Umbilical cord (tissue), 2 donors: ENCODE results near the gene PDGFD. TPM values are rescaled to one million over a fixed set of nuclear protein-coding genes. Genes with fewer than 3 reads are reported as not detected.

Source experiments
- DNase-seq: peaks from one replicate; pipeline ENCODE4 v3.0.0-alpha.2; 2015; ENCODE audit warnings: low spot score
- total RNA-seq: library from RNA; depleted of rRNA; stranded (reverse); fragments of >200 nt; gene quantifications from one replicate; pipeline ENCODE4 v1.2.3, GENCODE V29; 2014; ENCODE audit warnings: low replicate concordance; ENCODE audit not compliant: insufficient read depth

The PDGFD gene
- total RNA-seq, 1 donor from 2014 or later: 8.2 TPM

DNA sequence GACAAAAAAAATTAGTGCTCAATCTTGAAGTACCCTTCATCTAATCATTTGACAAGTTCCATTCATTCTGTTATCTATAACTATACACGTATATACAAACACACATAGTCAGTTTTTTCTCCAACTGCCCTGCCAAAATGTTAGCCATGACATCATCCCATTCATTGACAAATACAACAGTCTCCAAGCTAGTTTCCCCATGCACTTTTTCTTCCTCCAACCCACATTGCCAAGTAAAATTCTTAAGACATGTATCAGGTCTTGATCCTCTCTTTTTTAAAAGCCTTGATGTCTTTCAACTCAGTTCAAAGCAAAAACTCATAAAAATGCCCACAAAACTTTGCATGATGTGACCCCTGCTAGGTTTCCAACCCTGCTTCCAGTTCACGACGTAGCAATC lies 69.4 kb downstream of the PDGFD start:
- DNase-seq: peak; percentile 19

DNA sequence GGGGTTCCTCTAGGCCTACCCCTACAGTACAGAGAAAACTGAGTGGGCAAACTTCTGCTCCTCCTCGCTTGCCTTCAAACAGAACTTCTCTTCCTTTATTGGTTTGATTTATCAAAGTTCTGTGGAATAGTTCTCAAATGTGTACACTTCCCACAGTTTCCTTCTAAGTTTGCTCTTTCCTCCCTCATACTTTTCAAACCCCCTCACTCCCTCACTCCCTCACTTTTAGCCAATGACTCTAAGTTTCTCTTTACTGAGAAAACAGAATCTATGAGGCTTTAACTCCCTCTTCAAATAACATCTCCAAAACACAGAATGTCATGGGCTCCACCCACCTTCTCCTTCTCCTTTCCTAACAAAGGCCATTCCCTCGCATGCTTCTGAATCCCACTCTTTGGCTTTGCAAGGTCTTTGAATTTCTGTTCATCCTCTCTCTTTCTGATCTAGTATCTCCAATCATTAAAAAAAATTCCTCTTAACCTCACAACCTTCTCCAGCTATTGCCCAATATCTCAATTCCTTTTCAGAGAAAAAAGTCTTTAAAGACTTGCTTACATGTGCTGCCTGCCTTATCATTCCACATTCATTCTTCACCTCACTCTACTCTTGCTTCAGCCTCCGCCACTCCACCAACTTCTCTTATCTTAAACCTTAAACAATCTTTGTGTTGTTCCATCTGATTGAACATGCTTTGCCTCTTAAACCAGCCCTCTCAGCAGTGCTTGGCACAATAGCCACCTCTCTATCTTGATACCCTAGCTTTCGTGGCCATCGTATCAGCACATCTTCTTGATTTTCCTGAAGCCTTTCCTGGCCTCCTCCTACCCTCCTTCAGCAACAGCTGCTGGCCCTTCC lies 70.3 kb downstream of the PDGFD start:
- no peak for DNase-seq

DNA sequence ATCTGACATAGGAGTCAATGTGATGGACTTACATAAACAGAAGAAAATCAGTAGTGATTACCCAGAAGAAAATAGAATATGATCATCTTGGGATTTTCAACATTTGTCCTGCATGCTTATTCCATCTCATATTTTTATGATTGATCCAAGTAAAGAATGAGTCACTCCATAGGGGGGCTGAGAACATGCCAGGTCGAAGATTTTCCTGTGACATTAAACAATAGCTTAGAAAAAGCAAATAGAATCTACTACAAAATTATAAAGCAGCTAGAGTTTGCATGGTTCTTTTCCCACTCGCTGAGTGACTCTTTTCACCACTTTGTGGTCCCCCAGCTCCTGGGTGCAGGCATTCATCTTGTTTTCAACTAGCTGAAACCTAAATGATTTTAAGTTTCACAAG lies 71.2 kb downstream of the PDGFD start:
- no peak for DNase-seq

DNA sequence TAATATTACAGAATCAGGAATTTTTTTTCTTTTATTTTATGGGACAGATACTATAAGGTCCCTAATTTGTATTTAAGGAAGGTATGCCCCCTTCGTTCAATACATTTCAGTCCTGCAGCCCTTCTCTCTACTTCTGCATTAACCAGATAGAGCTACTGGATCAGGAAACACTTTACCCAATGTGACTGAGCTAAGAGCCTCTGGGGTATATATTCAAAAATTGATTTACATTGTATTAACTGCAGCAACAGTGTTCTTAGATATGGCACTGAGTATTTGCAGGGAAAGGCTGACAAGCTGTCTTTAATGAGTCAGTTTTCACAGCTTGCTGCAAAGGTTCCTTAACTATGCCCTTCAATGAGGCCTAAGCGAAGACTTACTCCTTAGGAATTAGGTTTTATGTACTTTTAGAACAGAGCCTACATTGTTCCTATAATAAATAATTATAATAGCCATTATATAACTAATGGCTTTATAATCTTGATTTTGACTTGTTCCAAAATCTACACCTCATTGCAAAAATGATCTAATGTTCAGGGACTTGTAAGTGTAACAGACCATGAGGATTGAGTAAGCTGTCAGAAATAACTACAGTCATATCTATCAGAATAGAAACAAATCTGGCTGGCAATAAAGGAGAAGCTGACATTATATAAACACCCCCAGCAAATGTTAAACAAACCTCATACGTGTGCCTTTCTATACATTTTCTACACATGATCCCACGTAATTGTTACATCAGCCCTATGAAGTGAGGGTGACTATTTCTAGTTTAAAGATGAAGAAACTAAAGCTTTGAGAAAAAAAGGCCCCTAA lies 72.5 kb downstream of the PDGFD start:
- no peak for DNase-seq

DNA sequence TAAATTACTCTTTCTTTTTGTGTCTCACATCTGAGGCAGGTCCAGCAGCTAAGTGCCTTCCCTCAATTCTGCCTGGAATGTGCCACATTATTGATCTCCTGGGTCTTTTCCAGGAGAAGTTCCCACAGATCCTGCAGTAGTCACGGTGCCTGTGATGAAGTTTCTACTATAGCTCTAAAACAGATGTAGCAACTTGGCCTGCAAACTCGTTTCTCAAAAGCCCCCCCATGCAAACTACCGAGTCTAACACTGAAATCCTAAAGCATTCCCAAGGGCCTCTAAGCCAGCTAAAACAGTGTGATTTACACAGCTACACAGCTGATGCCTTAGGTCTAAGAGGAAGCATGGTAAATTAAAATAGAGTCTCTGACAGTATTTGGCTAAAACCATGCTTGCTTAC lies 73.2 kb downstream of the PDGFD start:
- no peak for DNase-seq

DNA sequence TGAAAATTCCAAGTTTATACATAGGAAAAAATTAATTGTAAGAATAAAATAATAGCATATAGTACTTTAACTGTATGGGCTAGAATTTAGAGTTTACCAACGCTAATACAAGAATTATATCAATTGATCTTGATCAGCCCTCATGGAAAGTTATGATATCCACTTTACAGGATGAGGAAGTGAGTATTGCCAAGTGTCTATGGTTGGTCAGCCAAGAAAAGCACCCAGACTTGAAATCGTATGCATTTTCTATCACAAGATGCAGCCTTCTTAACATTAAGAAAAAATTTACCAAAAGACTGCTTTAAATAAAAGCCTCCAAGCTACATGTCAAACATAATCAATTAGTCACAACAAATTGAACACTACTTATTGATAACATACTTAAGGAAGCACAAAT lies 74.5 kb downstream of the PDGFD start:
- DNase-seq: no peak

DNA sequence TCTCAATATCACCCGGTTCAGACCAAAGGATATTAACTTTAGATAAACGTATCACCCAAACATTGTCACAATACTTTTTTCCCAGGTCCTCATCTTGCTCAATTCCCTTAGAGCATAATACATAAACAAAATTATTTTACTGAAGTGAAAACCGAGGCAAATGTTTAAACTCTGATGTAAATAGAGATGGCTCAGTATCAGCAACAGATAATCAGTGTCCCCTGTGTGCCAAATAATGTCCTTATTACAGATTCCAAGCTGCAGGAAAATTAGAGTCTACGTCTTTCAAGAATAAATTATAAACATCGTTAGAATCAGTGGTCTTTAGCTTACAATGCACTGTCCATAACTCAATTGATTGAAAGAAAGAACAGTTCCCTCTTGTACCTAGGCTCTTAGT lies 77.3 kb downstream of the PDGFD start:
- no peak for DNase-seq

DNA sequence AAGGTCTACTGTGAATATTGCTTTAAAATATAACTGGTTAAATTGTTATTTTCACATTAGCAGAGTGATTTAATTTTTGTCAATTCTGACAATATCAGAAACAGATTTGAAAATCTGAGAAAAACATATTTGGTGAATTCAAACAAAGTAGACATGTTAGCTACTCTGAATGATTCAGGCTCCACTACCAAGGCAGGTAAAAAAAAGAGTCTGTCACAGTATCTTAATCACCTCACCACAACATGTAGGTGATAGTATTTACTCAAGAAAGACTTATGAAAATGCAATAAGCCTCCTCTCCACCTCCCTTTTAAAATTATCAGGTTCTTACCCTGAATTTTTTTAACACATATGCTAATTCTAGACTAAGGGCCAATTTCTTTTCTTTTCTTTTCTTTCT lies 85.0 kb downstream of the PDGFD start:
- DNase-seq: no peak

DNA sequence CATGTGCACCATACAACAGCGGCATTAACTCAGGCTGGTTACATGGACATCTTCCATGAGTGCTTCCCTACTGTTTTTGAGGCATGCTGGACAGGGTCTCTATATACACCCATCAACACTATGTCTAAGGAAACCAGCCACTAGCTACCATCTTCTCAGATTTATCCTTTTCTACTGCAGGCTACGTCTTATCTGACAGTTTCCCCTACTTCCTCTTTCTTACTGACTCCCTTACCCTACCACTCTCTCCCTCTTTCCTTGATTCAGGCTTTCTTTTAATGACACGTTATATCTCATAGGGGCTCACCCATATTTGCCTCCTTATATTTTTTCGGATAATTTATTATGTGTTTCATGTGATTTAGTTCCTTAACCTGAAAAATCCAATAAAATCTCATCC lies 85.7 kb downstream of the PDGFD start:
- DNase-seq: no peak

DNA sequence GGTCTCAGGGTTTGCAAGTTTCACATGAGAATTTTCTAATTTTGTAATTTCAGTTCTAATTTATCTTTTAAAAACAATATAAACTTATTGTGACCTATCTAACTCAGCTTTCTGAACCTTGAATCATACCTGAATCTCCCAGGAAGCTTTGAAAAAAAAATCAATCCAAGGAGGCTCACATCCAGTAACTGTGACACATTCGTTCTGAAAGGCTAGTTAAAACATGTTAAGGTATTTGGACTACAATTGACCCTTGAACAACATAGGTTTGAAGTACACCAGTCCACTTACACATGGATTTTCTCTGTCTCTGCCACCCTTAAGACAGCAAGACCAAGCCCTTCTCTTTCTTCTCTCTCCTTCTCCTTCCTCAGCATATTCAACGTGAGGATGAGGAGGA lies 87.5 kb downstream of the PDGFD start:
- peak; percentile 15 for DNase-seq

DNA sequence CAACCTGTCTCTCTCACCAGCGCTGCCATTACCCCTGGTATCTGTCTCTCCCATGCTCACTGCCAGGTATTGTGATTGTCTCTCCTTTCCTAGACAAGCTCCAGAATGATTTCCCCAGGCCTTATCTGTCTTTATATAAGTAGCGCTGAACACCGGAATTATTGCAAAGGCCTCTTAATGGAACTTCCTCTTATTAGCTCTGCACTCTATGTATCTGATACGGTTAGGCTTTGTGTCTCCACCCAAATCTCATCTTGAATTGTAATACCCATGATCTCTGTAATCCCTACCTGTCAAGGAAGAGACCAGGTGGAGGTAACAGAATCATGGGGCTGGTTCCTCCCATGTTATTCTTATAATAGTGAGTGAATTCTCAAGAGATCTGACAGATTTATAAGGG lies 88.2 kb downstream of the PDGFD start:
- no peak for DNase-seq

DNA sequence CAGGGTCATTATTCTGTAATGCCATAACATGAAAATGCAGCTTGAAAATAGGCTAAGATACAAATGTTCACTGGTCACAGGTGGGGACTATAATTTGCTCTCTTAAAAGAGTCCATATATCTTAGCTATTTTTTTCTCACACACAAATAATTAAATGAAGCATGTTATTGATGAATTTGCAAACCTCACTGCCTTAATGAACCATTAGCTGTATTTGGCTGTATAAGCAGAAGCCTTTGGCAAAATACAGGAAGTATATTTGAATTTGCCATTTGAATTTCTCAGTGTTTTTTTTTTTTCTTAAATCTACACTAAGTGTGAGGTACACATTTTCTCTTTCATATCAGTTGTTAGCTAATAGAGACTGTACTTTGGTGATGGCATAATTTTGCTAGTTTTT lies 88.9 kb downstream of the PDGFD start:
- DNase-seq: no peak

DNA sequence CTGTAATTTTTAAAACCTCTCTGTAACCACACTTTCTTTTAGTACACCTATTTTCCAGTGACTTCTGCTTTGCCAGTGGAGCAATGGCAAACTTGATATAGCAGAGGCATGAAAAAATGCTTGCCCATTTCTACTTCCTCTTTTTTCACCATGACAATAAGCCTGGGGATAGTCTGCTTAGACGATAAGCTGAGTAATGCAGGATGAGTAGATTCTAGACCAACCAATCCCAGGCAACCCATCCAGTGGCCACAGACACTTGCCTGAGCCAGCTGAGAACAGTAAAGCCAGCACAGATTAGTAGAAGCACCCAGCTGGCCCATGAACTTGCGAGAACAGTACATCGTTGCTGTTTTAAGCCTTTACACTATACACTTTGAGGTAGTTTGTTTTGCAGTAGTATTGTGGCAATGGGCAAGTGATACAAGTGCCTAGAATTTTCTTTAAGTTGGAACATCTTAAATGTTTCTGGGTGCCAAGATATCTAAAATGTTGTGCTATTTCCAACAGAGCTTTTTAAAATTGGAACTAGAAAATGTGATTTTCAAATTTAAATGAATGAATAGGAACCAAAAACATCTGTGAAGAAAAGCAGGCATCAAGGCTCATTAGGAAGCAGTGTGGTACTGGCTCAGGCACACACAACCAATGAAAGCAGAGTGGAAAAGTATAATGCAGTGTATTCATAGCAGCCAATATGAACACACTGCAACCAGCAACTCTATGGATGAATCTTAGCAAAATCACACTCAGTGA lies 89.8 kb downstream of the PDGFD start:
- DNase-seq: peak; percentile 29

DNA sequence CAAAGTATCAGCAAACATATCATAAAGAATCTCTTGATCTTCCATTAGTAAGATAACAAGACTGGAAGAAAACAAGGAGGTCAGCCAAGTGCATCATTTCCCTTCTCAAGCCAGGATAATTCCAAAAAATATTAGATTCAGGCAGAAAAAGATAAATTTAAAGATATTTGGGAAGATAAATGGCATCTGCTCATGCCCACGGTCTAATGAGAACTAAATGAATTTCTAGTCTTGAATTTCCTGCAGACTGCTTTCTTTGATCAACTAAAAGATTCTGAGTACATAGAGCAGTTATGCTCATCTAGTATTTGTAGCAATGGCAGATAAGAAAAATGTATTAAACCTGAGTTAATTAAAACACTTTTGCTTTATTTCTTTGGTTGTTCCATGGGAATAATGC lies 96.4 kb downstream of the PDGFD start:
- DNase-seq: no peak

DNA sequence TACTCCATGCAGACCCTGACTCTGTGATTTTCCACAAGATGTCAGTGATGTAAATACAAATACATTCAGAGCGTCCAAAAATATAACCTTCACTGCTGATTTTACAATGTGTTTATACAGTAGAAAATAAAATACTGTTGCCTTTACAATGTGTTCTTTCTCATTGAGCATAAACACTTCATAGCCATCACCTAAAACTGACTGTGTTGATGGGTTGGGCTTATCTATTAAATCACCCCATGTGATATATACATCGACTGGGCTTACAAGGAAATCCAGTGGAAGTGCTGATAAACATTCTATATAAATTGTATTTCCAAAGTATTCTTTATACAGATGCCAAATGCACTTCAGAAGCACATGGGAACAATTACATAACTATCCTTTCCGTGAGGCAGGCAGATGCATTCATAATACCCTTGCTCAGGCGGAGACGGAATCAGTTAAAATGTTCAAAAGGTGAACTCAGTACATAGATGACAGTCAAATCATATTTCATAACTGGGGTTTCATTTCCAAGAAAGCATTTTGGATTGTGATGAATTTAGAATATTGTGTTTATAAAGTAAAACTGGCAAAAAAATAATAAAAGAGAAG lies 99.8 kb downstream of the PDGFD start:
- DNase-seq: no peak

DNA sequence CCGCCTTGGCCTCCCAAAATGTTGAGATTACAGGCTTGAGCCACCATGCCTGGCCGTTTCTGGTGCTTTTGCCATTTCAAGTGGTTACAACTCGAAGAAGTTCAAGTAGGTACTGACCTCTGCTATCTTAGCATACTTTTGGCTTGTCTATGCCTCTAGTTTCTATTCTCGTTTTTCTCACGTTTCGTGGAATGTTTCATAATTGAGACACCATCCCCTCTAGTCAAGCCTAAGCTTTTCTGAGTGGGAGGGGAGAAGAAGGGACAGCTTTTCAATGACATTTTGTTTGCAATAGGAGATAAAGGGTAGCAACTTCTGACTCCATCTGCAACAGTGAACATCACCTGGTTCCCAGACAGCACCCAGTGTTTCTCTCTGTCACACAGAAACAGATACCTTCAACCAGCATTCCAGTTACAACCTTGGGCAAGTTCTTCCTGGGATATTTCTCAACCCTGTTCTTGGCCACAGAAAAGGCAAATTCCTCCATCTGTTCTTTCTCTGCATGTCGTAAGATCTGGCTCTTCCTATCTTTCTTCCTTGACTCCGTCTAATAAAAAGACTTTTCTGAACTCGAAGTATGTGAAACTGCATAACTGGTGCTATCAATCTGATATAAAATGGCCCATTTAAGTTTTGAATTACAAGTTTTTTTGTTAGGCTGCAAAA lies 102.0 kb downstream of the PDGFD start:
- DNase-seq: peak; percentile 44

DNA sequence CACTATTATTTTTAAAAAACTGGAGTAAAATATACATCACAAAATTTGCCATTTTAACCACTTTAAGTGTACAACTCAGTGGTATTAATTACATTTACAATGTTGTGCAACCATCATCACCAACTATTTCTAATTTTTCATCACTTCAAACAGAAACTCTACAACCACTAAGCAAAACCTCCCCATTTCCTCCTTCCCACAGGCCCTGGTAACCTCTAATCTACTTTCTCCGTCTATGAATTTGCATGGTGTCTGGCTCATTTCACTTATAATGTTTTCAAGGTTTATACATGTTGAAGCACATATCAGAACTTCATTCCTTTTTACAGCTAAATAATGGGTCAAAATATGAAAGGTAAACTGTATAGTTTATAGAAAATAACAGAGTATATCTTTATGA lies 103.1 kb downstream of the PDGFD start:
- no peak for DNase-seq

DNA sequence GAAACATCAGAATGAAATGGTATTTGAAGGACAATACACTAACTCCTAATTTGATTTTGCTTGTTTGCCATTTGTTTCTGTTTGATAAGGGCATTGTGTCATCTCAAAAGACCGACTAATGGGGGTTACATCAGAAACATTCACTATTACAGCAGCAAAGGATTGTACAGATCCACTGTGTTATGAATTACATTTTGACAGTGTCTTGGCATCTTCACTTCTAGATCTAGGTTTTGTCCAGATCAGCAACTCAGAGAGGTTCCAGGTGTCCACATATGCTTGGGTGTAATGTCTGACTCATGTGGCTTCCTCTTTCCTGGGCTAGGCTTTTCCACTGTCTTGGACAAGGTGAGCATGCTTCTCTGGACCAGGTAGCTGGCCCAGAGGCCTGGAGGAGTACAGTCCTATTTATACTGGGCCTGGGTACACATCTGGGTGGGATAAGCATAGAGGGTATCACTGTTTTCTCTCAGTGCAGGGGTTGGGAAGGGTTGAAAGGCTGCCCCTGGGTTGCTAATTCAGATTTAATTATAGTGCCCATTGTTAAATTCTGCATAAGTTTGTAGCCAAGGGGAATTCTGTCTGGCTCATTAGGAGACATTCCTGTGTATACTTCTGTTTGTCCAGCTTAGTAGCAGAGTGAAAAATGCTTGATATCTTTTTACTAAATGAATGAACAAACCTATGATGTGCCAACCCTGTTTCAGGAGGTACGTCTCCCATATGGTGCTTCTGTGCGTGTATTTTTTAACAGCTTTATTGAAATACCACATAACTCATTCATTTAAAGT lies 103.7 kb downstream of the PDGFD start:
- DNase-seq: no peak

DNA sequence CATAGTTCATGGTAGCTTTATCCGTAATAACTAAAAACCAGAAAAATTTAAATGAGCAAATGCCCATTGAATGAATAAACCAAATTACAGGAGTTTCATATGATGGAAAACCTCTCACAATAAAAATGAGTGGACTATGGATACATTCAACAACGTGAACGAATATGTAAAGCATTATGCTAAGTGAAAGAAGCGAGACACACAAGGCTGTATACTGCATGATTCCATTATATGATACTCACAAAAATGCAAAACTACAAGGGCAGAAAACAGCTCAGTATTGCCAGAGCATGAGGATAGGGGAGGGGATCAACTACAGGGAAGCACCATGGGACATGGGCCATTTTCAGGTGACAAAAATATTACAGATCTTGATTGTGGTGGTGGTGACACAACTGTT lies 105.3 kb downstream of the PDGFD start:
- no peak for DNase-seq

DNA sequence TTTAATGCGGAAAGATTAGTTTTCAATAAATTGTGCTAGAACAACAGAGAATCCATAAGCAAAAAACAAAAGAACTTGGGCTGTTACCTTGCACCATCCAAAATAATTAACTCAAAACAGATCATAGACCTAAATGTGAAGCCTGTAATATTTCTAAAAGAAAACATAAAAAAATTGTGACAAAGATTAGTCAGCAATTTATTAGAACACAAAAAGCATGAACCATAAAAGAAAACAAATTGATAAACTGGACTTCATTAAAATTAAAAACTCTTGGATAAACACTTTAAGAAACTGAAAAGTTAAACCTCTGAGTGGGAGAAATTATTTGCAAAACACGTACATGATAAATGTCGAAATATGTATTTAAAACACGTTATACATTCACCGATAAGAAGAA lies 106.0 kb downstream of the PDGFD start:
- DNase-seq: no peak

DNA sequence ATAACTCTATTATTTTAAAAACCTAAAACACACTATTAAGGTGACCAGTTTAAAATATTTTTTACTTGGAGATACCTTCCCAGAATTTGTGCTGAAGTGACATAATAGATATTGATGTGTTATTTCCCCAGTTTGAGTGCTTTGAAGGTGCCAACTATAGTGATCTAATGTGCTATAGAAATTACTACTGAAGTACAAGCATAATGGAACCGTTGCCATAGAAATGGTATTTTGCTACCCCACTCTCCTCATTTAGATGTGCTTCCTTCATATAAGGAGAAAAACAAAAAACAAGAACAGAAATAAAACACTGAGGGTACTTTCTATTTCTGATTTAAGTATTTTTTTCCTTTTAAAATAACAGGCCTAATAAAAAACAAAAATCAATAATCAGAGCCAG lies 108.4 kb downstream of the PDGFD start:
- DNase-seq: no peak
